KG1 (cell line): Measurements from ENCODE around the gene HAS3.
"Not testable (repeated sequence)": the region's sequence is repeated elsewhere in the genome, so short reads cannot be mapped to it uniquely, and the experiment has no call there.

Experiments
- DNase-seq: peaks from one replicate; lab custom pipeline; 2025; lab: John Stamatoyannopoulos, UW

Gene HAS3

GRCh38 chr16:69116906-69117305 is 11.5 kb downstream of the HAS3 start:
- DNase-seq = no peak

DNA sequence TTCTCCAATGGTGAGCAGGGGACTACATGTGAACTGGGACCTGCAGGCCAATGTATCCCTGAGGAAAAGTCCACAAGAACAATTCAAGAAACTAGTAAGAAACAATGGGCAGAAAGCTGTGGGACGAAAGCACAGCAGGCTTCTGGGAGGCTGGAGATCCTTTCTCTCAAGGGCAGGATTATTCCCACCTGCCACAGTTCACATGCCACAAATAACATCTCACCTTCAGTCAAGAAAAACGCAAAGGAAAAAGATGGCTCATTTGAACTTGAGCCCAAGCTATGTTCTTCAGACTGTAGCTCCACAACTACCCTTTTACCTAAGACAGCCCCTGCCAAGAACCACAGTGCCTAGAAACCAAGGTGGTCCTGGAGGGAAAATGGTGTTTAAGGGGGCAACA is 13.0 kb downstream of the HAS3 start:
- DNase-seq = no peak

- no peak for DNase-seq
These were observed 13.5 kb downstream of the HAS3 start for GRCh38 chr16:69118994-69119393.

DNA sequence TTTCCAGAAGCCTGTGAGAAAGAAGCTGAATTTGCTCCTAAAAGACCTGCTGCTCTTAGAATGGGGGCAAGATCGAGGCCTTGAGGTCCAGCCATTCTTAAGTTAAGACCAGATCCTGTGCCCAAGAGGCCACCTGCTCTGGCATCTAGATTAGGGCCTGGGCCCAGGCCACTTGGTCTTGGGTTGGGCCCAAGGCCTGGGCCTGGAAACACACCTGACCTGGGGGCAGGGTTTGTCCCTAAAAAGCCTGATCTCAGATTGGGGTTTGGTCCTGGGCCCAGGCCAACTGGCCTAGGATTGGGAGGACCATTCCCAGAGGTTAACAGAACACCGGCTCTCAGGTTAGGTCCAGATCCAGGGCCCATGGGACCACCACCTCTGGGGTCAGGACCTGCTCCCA is 14.1 kb downstream of the HAS3 start:
- no peak for DNase-seq

DNA sequence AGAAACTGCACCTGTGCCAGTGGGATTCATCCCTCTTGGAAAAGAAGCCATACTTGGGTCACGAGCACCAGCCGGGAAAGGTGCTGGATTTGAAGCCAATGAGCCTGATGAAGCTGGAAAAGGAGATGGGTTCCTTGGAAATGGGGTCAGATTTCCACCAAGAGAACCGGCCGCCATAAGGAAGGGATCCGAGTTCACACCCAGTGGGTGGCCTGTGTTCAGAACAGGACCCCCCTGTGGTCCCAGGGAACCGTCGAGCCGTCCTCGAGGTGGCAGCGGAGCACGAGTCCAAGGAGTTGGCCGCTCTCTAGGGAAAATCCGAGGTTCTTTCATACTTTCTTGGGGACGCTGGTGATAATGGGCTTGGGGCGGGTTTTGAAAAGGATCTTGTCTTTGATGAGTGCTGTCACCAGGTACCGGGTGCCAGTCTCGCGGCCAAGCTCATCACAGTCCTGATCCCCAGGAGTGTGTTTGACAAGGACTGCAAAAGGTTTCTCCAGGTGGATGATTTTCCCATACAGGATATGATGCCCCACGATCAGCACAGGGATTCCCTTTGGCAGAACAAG is 14.7 kb downstream of the HAS3 start:
- no peak for DNase-seq

DNA sequence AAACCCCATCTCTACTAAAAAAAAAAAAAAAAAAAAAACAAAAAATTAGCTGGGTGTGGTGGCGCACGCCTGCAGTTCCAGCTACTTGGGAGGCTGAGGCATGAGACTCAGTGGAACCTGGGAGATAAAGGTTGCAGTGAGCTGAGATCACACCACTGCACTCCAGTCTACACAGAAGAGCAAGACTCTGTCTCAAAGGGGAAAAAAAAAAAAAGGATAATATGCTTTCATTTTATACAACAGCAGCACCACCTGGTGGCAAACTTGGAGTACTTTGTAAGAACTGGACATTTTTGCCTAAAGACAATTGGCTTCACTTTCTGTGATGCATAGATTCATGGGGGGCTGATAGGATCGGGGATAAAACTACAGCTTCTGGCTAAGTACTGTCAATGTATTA is 18.5 kb downstream of the HAS3 start:
- DNase-seq = peak; percentile 50

DNA sequence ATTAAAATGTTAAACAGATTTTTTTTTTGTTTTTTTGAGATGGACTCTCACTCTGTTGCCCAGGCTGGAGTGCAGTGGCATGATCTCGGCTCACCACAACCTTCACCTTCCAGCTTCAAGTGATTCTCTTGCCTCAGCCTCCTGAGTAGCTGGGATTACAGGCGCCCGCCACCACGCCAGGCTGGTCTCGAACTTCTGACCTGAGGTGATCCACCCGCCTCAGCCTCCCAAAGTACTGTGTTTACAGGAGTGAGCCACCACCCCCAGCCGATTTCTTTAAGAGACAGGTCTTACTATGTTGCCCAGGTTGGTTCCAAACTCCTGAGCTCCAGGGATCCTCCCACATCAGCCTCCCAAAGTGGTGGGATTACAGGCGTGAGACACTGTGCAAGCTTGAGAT is 19.0 kb downstream of the HAS3 start:
- DNase-seq = not testable (repeated sequence)

DNA sequence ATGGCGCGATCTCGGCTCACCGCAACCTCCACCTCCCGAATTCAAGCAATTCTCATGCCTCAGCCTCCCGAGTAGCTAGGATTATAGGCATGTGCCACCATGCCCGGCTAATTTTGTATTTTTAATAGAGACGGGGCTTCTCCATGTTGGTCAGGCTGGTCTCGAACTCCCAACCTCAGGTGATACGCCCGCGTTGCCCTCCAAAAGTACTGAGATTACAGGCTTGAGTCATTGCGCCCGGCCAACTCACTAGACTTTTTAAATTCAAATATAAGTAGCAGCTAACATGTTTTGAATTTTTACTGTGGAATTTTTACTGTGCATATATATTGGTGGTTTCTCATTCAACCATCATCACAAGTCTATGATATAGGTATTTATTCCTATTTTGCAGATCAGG is 19.5 kb downstream of the HAS3 start:
- DNase-seq = not testable (repeated sequence)

DNA sequence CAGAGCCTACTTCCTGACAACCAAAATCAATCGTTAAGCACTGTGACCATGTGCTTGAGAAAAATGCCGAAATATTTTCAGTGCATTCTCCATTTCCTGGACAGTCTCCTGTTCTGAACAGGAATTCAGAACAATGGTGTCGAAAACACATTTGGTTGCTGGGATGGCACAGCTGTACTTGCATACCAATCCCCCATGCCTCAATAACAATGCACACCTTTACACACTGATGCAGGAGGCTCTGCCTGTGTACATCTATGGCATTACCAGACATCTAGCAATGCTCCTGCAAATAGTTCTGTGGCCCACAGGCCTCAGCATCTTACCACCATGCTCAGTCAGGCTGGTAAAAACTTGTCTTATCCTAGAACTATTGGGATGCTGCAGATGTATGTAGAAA is 20.8 kb downstream of the HAS3 start:
- DNase-seq = no peak

DNA sequence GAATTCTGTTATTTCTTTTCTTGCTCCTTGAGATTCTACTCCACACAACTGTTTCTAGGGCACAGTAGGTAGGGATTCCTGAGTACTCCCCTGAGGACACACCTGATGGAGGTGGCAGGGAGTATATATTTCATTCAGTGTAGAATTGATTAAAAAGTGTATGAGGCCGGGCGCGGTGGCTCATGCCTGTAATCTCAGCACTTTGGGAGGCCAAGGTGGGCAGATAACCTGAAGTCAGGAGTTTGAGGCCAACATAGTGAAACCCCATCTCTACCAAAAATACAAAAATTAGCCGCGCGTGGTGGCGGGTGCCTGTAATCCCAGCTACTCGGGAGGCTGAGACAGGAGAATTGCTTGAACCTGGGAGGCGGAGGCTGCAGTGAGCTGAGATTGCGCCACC is 21.3 kb downstream of the HAS3 start:
- not testable (repeated sequence) for DNase-seq

DNA sequence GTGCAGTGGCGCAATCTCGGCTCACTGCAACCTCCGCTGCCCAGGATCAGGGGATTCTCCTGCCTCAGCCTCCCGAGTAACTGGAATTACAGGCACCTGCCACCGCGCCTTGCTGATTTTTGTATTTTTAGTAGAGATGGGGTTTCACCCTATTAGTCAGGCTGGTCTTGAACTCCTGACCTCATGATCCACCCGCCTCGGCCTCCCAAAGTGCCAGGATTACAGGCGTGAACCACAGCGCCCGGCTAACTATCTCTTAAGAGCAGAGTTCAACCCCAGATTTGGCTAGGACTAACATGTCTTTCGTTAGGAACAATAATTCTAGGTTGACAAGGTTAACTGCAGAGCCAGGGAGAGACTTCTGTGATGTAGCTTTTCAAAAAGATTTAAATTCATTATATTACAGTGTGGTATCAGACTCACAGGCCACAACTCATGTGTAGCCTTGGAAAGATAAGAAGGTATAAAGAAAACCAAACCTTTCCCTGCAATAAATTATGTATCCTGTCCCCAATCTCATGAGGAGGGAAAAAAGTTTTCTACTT is 22.6 kb downstream of the HAS3 start:
- DNase-seq = no peak

- DNase-seq = no peak
These were observed 25.0 kb downstream of the HAS3 start for GRCh38 chr16:69130461-69130860.

GRCh38 chr16:69131167-69131838 is 25.9 kb downstream of the HAS3 start:
- DNase-seq = no peak

DNA sequence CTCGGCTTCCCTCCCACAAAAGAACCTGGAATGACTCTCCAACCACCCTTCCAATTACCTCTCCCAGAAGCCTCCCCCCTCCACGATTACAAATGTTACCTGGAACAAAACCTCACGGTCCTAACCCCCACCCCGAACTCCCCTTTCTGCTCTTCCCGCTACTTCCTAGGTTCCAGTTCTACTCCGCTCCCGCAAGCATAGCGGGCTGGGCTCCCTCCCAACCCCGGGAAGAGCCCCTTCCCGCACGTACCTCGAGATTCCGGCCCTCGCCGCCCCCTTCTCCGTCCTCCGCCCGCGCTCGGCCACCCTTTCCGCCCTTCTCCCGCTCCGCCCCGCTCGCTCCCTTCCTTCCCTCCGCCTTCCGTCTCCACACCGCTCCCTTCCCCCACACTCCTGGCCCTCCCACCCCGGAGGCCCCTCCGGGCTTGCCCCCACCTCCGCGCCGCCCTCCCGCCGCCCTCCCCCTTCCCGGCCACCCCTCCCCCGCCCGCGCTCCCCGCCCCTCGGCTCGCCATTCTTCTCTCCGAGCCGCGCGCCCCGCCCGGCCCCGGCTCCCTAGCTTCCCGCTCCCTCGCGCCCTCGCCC is 26.5 kb downstream of the HAS3 start:
- peak; percentile 49 for DNase-seq

GRCh38 chr16:69132424-69133252 is 27.2 kb downstream of the HAS3 start, which contains the start of the genes CHTF8 and UTP4:
Gene CHTF8, minus strand, starts transcription at chr16:69132588. Its CDS starts 11,130 bp downstream, at chr16:69121458.
Gene UTP4, plus strand, starts transcription at chr16:69132649. Its CDS starts 811 bp downstream, at chr16:69133460.
- peak; percentile 67 for DNase-seq

- no peak for DNase-seq
These were observed 28.0 kb downstream of the HAS3 start for GRCh38 chr16:69133373-69133954.

GRCh38 chr16:69138608-69139007 is 33.2 kb downstream of the HAS3 start:
- DNase-seq = no peak

DNA sequence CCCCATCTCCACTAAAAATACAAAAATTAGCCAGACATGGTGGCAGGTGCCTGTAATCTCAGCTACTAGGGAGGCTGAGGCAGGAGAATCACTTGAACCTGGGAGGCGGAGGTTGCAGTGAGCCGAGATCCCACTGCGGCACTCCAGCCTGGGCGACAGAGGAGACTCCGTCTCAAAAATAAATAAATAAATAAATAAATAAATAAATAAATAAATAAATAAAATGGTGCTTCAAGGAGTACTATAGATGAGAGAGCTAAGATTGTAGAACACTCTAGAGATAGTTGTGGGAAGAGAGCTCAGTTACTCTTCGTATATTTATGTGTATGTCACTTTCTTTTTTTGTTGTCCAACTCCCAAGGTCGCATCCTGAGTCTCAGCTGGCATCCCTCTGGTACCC is 34.0 kb downstream of the HAS3 start:
- not testable (repeated sequence) for DNase-seq

DNA sequence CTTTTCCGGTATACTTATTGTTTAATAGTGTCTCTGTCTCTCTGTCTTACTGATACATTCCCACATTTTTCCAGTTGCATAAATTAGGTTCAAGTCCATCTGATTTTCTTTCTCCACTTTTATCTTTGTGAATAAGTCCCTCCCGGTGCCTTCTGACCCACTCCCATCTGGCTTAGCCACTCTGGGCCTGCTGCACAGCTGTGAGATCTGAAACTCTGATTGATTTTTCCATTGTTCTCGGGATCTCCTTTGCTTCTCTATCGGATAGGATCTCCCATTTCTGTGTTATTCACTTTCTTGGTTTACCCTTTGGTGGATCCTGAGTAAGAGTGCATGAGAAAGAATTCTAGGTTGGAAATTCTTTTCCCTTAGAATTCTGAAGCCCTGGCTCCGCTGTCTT is 35.6 kb downstream of the HAS3 start:
- no peak for DNase-seq

DNA sequence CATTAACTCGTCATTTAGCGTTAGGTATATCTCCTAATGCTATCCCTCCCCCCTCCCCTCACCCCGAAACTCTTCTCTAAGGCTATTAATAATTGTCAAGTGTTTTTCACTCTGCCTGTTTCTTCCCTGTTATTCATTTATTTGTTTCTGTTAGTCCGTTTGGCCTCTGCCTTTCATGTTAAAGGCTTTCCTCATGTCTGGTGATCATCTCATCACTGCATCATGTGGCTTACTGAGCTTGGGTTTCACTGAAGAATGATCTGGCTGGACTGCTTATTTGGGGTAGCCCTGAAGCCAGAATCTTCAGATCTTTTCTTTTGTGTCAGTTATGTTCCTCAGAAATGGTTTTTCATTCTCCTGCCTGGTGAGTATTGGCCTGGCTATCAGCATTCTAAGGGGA is 36.5 kb downstream of the HAS3 start:
- DNase-seq = no peak

- no peak for DNase-seq
These were observed 37.7 kb downstream of the HAS3 start for GRCh38 chr16:69143116-69143515.

GRCh38 chr16:69145658-69146057 is 40.2 kb downstream of the HAS3 start:
- DNase-seq = no peak
